Measurements from ENCODE around the gene CBLL1. TPM values are rescaled to one million over a fixed set of nuclear protein-coding genes. Genes with fewer than 3 reads are reported as not detected.

Gene CBLL1
- total and polyA plus RNA-seq, 2 of the 13 experiments (the other 11 are each of a cell fraction or from before 2014, with no cell fraction given): 8.8 to 10.5 TPM

- TF ChIP-seq FOXP4 (CRISPR knock-in tag; IDR thresholded peaks at IDR 0.05) (peak; percentile 99), ZNF691 (CRISPR knock-in tag; IDR thresholded peaks at IDR 0.05; ENCODE audit: borderline replicate concordance, low read depth) (0 out of 2 replicates have a peak, but pooled peaks have one; percentile 38), ERF (CRISPR knock-in tag; IDR thresholded peaks at IDR 0.05) (peak; percentile 95), CBX5 (CRISPR knock-in tag; IDR thresholded peaks at IDR 0.05; ENCODE audit: borderline replicate concordance) (peak; percentile 84; the same call in 1 of the 2 replicates), ZNF207 (IDR thresholded peaks at IDR 0.05; ENCODE audit: borderline replicate concordance) (no peak), GMEB1 (CRISPR knock-in tag; IDR thresholded peaks at IDR 0.05; ENCODE audit: borderline replicate concordance) (peak; percentile 18; the same call in 1 of the 2 replicates), IKZF5 (CRISPR knock-in tag; IDR thresholded peaks at IDR 0.05) (peak; percentile 96), SNAPC2 (CRISPR knock-in tag; IDR thresholded peaks at IDR 0.05) (peak; percentile 60; the same call in 1 of the 2 replicates), SPEN (CRISPR knock-in tag; IDR thresholded peaks at IDR 0.05; ENCODE audit: low read depth) (peak; percentile 80; the same call in 1 of the 2 replicates), TEAD3 (CRISPR knock-in tag; optimal IDR thresholded peaks at IDR 0.05; ENCODE audit: borderline replicate concordance) (peak; percentile 87), ZFP41 (CRISPR knock-in tag; IDR thresholded peaks at IDR 0.05; ENCODE audit: borderline replicate concordance) (no peak), FOXP1 (IDR thresholded peaks at IDR 0.05) (peak; percentile 67; the same call in 1 of the 2 replicates), FOXP1 (CRISPR knock-in tag; IDR thresholded peaks at IDR 0.05) (peak; percentile 97), E2F1 (CRISPR knock-in tag; IDR thresholded peaks at IDR 0.05) (no peak), MTA1 (CRISPR knock-in tag; IDR thresholded peaks at IDR 0.05; ENCODE audit: borderline replicate concordance) (peak; percentile 40; the same call in 1 of the 2 replicates), ZNF350 (CRISPR knock-in tag; IDR thresholded peaks at IDR 0.05; ENCODE audit: borderline replicate concordance, low read depth) (0 out of 2 replicates have a peak, but pooled peaks have one; percentile 55), REL (CRISPR knock-in tag; conservative IDR thresholded peaks at IDR 0.05) (no peak), SMARCE1 (IDR thresholded peaks at IDR 0.05; ENCODE audit: borderline replicate concordance) (no peak), HES4 (CRISPR knock-in tag; IDR thresholded peaks at IDR 0.05; ENCODE audit: borderline replicate concordance) (no peak), POLR2G (IDR thresholded peaks at IDR 0.05; ENCODE audit: low read depth, low read length) (no peak; the same call in 1 of the 2 replicates), TFAP4 (IDR thresholded peaks at IDR 0.05; ENCODE audit: borderline replicate concordance, low read depth) (peak; percentile 76), NFE2L2 (IDR thresholded peaks at IDR 0.05; ENCODE audit: low read length) (no peak)
These were observed 35.7 kb downstream of the CBLL1 start (continued) for GRCh38 chr7:107779647-107780099.

All from HepG2 (cell line).